Sigmoid colon (tissue), 7 donors: ENCODE measurements around the gene CPM. TPM values are rescaled to one million over a fixed set of nuclear protein-coding genes. Genes with fewer than 3 reads are reported as not detected.

Experiments
- DNase-seq: peaks from one replicate; pipeline ENCODE4 v3.0.0-alpha.2; 2019
- H3K27ac ChIP-seq, 4 donors: fragments of 200-600 bp; sonication (generic); one replicate each; pipeline ENCODE4 v1.5.1; 2016 to 2019; ENCODE audit warnings: mild to moderate bottlenecking in 1 of 4
- H3K27me3 ChIP-seq, 3 donors: fragments of 200-600 bp; sonication (generic); one replicate each; pipeline ENCODE4 v1.5.1; 2019; ENCODE audit warnings: mild to moderate bottlenecking in 1 of 3
- H3K36me3 ChIP-seq, 4 donors: fragments of 200-600 bp; sonication (generic); one replicate each; pipeline ENCODE4 v1.5.1; 2016 to 2019
- H3K4me1 ChIP-seq, 4 donors: fragments of 200-600 bp; sonication (generic); one replicate each; pipeline ENCODE4 v1.5.1; 2017 to 2019
- H3K4me3 ChIP-seq, 4 donors: fragments of 200-600 bp; sonication (generic); one replicate each; pipeline ENCODE4 v1.5.1; 2017 to 2019; ENCODE audit warnings: mild to moderate bottlenecking in 2 of 4, moderate library complexity in 1 of 4
- H3K9me3 ChIP-seq, 4 donors: fragments of 200-600 bp in 3 of 4; sonication (generic) in 3 of 4; one replicate each; pipeline versions ENCODE4 v1.5.1 to v1.6.1; 2013 to 2019
- EP300 ChIP-seq, 4 donors: sonication (generic); formaldehyde crosslinking; IDR thresholded peaks; one replicate each; pipeline ENCODE4 v1.6.1; 2017; ENCODE audit warnings: antibody characterized with exemption in 4 of 4
- POLR2A ChIP-seq, 2 donors: fragments of 450-650 bp; IDR thresholded peaks; one replicate each; pipeline ENCODE4 v1.6.1; 2016; ENCODE audit warnings: antibody characterized with exemption in 2 of 2, mild to moderate bottlenecking in 2 of 2, moderate library complexity in 2 of 2
- POLR2AphosphoS5 ChIP-seq, 4 donors: sonication (generic); formaldehyde crosslinking; IDR thresholded peaks; one replicate each; pipeline ENCODE4 v1.6.1; 2017; ENCODE audit warnings: antibody characterized with exemption in 4 of 4
- WGBS, 2 donors: extraction: QIAGEN DNeasy Blood & Tissue Kit; methylation state at CpG; one replicate each; pipeline ENCODE4 v1.1.7; 2013; 5-methylcytosine and 5-hydroxymethylcytosine counted together
- intact Hi-C: fragments of 100-400 bp; cut with DNase I; formaldehyde crosslinking; loops from one replicate; pipeline ENCODE4 v1.15.1; 2023
- polyA plus RNA-seq, 3 donors: library from polyadenylated mRNA; stranded (reverse); fragments of 200-250 nt; gene quantifications; one replicate each; pipeline ENCODE4 v1.2.3, GENCODE V29; 2013
- total RNA-seq, 4 donors: library from RNA; depleted of rRNA; stranded (reverse); fragments of >200 nt; gene quantifications; one replicate each; pipeline ENCODE4 v1.1.0, GENCODE V29; 2016
- TF ChIP-seq, protein P1 (sequence below), 4 experiments: fragments of 450-650 bp in 3 of 4; fragments of 200-600 bp in 1 of 4; IDR thresholded peaks; one replicate each; pipeline ENCODE4 v1.5.1; 2016 to 2019; ENCODE audit warnings: antibody characterized with exemption in 4 of 4, mild to moderate bottlenecking in 3 of 4, moderate library complexity in 2 of 4
- donor health status: healthy with polysubstance abuse.
- donor health status: Bipolar disorder and iron deficiency.
- donor health status: healthy.

Gene CPM
- total and polyA plus RNA-seq, 7 donors = 15.3 to 81.0 (median 36.5) TPM

DNA sequence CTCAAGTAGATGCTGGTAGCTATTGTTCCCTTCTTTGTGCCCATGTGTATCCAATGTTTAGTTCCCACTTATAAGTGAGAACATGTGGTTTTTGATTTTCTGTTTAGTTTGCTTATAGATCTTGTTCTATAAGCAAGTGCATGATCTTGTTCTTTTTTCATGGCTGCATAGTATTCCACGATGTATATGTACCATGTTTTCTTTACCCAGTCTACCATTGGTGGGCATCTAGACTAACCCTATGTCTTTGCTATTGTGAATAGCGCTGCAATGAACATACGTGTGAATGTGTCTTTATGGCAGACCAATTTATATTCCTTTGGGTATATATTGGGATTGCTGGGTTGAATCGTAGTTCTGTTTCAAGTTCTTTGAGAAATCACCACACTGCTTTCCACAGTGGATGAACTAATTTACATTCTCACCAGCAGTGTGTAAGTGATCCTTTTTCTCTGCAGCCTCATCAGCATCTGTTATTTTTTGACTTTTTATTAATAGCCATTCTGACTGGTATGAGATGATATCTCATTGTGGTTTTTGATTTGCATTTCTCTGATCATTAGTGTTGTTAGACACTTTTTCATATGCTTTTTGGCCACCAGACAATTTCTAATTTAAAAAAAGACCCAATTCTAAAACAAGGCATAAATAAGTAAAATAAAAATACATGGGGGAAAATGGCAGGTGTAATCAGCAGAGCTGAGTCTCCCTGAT, 50.6 kb downstream of the CPM start:
- TF ChIP-seq EP300 (IDR thresholded peaks at IDR 0.05) (no peak), POLR2AphosphoS5 (IDR thresholded peaks at IDR 0.05) (no peak), POLR2A (IDR thresholded peaks at IDR 0.05) (no peak)
- TF ChIP-seq, protein P1, sequence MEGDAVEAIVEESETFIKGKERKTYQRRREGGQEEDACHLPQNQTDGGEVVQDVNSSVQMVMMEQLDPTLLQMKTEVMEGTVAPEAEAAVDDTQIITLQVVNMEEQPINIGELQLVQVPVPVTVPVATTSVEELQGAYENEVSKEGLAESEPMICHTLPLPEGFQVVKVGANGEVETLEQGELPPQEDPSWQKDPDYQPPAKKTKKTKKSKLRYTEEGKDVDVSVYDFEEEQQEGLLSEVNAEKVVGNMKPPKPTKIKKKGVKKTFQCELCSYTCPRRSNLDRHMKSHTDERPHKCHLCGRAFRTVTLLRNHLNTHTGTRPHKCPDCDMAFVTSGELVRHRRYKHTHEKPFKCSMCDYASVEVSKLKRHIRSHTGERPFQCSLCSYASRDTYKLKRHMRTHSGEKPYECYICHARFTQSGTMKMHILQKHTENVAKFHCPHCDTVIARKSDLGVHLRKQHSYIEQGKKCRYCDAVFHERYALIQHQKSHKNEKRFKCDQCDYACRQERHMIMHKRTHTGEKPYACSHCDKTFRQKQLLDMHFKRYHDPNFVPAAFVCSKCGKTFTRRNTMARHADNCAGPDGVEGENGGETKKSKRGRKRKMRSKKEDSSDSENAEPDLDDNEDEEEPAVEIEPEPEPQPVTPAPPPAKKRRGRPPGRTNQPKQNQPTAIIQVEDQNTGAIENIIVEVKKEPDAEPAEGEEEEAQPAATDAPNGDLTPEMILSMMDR (IDR thresholded peaks at IDR 0.05) = no peak
- WGBS, 2 donors = 93 to 96% methylated on average over 4 of the region's 4 CpGs
- H3K27me3 ChIP-seq = no peaks in the 10 kb centered on the region
- no peaks in the 10 kb centered on the region for H3K36me3 ChIP-seq
- no peak for DNase-seq
- H3K4me3 ChIP-seq = no peak overlapping the region
- no peak overlapping the region for H3K27ac ChIP-seq
- intact Hi-C loops = no loop called here
- H3K9me3 ChIP-seq = peaks cover 0 to 3% (median 1%) of the 10 kb centered on the region in 4 donors
- no peaks in the 10 kb centered on the region for H3K4me1 ChIP-seq

DNA sequence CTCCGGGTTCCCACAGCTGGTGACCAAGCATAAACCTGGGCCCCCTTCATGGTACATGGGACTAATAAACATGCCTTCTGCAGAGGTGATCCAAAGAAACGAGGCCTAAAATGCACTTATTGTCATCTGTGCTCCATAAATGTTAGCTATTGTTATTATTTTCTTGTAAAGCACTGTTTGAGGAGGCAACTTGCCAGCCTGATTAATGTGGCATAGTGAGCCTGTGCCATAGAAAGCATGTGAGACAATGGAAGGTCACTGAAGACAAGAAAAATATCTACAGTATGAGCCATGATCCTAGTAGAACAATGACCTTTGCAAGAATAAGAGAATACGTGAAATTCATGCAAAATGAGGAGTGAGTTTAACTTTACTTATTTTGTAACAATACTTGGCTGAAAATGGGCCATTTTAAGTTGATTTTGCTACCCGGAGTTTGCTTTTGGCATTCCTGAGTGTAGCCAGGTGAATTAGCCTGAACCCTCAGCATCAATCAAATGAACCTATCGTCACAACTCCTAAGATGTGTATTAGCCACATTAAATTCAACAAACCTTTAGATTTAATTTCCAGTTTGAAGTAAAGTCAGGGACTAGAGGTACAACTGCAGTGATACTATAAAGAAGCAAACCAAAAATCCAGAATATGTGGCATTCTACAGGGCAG, 52.2 kb downstream of the CPM start:
- Histone ChIP-seq H3K36me3 (no peaks in the 10 kb centered on the region), H3K4me3 (no peak overlapping the region), H3K27me3 (no peaks in the 10 kb centered on the region), H3K27ac (no peak overlapping the region), H3K4me1 (no peaks in the 10 kb centered on the region), H3K9me3 (peaks cover 0 to 3% (median 1%) of the 10 kb centered on the region in 4 donors)
- 84 to 87% methylated on average over 5 of the region's 5 CpGs for WGBS, 2 donors
- intact Hi-C loops = no loop called here
- DNase-seq = no peak
- TF ChIP-seq EP300 (IDR thresholded peaks at IDR 0.05) (no peak), POLR2AphosphoS5 (IDR thresholded peaks at IDR 0.05) (no peak), POLR2A (IDR thresholded peaks at IDR 0.05) (no peak)
- TF ChIP-seq, protein P1 (IDR thresholded peaks at IDR 0.05) = no peak

- intact Hi-C loops = no loop called here
- 94 to 97% methylated on average over 4 of the region's 4 CpGs for WGBS, 2 donors
- Histone ChIP-seq H3K27me3 (no peaks in the 10 kb centered on the region), H3K4me3 (no peak overlapping the region), H3K36me3 (no peaks in the 10 kb centered on the region), H3K27ac (no peak overlapping the region), H3K9me3 (peaks cover 0 to 3% (median 1%) of the 10 kb centered on the region in 4 donors), H3K4me1 (no peaks in the 10 kb centered on the region)
- DNase-seq = no peak
- TF ChIP-seq, protein P1 (IDR thresholded peaks at IDR 0.05) = no peak
- TF ChIP-seq POLR2A (IDR thresholded peaks at IDR 0.05) (no peak), POLR2AphosphoS5 (IDR thresholded peaks at IDR 0.05) (no peak), EP300 (IDR thresholded peaks at IDR 0.05) (no peak)
Observed at GRCh38 chr12:68878846-68879245, 54.1 kb downstream of the CPM start.

- H3K27me3 ChIP-seq = no peaks in the 10 kb centered on the region
- H3K9me3 ChIP-seq = peaks cover 0 to 3% (median 1%) of the 10 kb centered on the region in 4 donors
- intact Hi-C loops = no loop called here
- 96 to 97% methylated on average over 4 of the region's 4 CpGs for WGBS, 2 donors
- H3K36me3 ChIP-seq = no peaks in the 10 kb centered on the region
- no peak overlapping the region for H3K27ac ChIP-seq
- H3K4me3 ChIP-seq = no peak overlapping the region
- no peaks in the 10 kb centered on the region for H3K4me1 ChIP-seq
- DNase-seq = no peak
- TF ChIP-seq, protein P1 (IDR thresholded peaks at IDR 0.05) = no peak
- TF ChIP-seq POLR2AphosphoS5 (IDR thresholded peaks at IDR 0.05) = no peak
- TF ChIP-seq EP300 (IDR thresholded peaks at IDR 0.05) = no peak
- TF ChIP-seq POLR2A (IDR thresholded peaks at IDR 0.05) = no peak
Observed at GRCh38 chr12:68878283-68878682, 54.7 kb downstream of the CPM start.
